Cortex of kidney (tissue), 1 donor: Measurements from ENCODE around the gene MYL7.
"Not testable (repeated sequence)": the region's sequence is repeated elsewhere in the genome, so short reads cannot be mapped to it uniquely, and the experiment has no call there.

ENCODE experiments used
- DNase-seq: peaks from one replicate; lab custom pipeline; 2025; lab: John Stamatoyannopoulos, UW

The MYL7 gene

GRCh38 chr7:44171901-44172300 lies 30.8 kb upstream of the MYL7 start:
- not testable (repeated sequence) for DNase-seq

GRCh38 chr7:44167920-44168319 lies 26.8 kb upstream of the MYL7 start:
- DNase-seq, result no peak

DNA sequence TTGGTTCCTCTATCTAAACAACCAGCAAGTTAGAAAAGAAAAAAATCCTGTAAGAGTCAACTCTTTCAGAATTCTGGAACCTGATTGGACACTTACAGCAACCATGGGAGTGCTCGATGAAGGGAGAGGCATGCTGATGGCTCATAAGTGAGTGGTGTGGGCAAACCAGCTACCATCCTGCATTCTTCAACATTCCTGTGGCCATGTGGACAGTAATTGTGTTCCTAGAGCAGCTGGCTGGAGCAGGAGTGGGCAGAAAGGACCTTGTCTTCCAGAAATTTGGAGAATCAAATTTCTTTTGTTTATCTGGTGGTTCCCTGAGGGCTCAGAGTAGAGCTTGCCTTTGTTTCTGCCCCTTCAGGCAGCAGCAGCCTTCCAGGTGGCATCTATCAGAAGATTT lies 22.5 kb upstream of the MYL7 start:
- DNase-seq, result no peak

GRCh38 chr7:44162785-44163395 lies 21.8 kb upstream of the MYL7 start:
- DNase-seq, result no peak

DNA sequence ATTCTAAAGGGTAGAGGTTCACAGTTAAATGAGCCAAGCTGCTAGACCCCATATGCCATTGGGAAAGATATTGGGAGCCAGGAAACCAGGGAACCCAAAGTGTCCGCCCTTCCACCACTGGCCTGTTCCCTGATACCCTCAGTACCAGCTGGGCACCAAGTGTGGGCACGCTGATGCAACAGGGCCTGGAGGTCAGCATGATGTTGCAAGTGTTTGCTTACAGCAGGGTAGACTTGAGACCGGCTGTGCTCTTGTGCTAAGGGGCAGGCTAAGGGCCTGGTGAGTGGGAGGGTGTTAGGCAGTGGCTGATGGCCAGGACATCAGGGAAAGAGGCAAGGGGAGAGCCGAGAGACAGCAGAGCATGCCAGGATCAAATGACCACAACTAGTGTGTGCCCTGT lies 21.0 kb upstream of the MYL7 start:
- no peak for DNase-seq

DNA sequence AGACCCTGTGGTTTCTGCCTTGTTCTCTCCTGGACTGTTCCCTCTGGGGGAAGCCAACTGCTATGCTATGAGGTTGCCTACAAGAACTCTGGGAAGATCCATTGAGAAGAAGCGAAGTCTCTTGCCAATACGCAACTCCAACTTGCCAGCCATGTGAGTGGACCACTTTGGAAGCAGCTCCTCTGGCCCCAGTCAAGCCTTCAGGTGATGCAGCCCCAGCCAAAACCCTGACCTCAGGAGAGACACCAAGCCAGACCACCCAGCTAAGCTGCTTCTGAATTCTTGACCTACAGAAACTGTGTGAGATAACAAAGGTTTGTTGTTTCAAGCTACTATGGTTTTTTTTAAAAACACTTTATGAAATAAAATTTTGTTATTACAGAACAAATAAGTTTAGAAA lies 20.2 kb upstream of the MYL7 start:
- DNase-seq, result no peak

DNA sequence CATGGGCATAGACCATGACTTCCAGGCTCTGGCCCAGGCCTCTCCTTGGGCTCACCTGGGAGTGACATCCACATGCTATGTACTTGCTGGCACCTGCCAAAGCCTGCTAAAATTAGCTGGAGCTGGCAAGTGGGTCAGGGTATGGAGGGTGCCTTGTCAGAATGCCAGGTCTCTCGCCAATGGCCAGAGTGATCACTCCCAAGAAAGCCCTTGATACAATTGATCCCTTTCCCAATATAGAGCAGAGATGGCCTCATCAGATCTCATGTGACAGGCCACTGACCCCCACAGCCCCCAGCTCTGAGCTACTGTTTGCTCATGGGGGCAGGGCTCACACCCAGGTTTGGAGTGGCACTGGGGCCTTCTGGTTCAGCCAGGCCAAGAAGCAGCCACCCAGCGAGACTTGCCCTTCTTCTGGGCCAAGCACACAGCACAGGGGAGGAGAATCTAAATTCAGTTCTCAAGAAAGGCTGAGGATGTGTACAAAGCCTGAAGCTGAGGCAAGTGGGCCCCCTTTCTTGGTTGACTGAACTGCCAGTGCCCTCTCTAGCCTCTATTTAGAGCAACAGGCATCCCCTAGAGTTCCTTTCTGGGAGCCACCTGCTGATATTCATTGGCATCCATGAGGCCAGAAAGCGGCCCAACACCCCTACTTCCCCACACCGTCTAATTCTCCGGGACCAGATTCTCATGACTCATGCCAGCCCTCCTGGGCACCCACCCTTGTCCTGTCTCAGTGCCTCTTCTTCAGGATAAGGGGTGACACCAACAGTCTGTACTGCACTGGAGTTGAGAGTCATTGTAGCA lies 18.9 kb upstream of the MYL7 start:
- DNase-seq, result no peak

- DNase-seq, result no peak
Measured at GRCh38 chr7:44158873-44159631, 17.9 kb upstream of the MYL7 start.

DNA sequence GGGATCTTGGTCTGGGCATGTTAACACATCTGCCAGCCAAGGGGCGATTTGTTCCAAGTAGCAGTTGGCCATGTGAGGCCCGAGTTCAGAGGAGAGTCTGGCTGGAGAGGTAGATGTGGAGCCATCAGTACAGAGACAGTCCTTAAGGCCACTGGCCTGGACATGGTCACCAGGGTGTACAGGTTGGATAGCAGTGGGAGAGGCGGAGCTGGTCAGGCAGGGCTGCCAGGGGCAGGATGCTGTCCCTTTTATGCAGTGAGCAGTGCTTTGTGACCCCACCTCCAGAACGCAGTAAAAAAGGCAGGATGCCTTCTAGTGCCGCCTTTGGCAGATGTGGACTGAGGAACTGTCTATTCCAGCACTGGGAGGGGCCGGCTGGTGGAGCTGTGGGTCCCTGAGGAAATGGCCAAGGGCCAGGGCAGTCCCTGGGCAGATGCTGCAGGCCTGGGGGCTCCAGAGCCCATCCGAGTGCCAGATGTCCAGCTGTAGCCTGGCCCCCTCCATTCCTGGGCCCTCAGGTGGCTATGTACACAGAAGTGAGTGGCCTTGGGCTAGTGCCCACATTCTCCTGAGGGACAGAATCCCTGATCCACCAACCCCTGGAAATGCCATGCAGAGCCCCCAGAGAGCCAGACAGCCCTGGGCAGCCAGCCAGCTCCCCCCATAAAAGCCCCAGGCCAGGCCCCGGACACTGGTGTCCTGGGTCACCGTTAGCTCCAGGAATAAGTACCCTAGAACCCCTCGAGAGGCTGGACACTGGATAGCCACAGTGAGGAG lies 17.2 kb upstream of the MYL7 start:
- no peak for DNase-seq

DNA sequence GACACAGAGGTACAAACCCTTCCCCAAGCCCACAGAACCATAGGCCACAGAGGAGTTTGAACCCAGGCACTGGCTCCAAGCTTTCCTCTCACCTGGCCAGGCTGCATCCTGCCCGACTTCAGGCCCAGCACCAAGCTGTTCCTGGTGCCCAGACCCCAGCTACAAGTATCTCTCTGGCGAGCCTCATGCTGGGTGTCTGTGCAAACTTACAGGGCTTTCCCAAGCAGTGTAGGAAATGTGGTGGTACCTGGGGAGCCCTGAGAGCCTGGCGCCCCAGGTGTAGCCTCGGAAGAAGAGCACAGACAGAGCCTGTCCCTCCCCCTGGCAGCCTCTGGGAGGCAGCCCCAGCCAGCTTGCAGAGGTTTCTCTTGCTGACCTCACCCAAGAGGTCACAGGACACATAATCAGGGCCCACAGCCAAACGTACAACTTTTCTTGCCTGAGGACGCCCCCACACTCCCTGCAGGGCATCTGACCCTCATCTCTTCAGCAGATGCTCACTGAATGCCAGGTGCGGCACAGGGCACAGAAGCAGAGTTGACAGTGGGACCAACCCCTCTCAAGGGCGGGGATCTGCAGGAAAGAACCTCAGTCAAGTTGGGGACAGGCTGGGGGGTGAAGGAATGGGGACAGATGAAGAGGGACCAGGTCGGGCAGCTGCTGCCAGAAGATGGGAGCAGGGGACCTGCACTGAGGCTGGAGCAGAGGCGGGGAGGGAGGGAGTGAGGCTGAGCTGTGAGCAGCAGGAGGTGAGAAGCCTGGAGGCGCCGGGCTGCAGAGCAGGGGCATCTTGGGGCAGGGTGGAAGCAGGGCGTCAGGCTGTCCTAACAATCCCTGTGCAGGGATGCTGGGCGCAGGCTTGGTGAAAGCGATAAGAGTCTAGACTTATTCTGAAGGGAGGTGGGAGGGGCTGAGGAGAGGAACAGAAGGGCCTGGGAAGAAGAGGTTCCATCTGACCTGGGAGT lies 16.3 kb upstream of the MYL7 start:
- DNase-seq, result no peak

- no peak for DNase-seq
Measured at GRCh38 chr7:44156453-44157010, 15.4 kb upstream of the MYL7 start.

GRCh38 chr7:44155191-44156185 lies 14.4 kb upstream of the MYL7 start:
- DNase-seq, result no peak

DNA sequence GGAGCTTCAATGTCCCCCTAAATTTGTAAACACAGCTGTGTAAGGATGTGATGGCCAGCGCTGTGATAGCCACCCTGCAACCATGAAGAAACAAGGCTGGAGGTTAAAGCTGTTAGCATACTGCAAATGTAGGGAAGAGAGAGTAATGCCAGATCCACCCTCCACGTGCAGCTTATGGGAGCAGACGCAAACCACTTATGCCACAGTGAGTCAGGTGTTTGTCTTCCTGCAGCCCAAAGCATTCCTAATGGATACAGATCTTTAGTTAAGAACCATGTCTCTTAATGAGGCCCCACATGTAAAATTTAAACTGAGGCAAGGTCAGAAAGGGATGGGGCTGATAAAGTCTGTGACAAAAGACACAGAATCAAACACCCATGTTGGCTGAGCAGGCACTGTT lies 13.6 kb upstream of the MYL7 start:
- no peak for DNase-seq

DNA sequence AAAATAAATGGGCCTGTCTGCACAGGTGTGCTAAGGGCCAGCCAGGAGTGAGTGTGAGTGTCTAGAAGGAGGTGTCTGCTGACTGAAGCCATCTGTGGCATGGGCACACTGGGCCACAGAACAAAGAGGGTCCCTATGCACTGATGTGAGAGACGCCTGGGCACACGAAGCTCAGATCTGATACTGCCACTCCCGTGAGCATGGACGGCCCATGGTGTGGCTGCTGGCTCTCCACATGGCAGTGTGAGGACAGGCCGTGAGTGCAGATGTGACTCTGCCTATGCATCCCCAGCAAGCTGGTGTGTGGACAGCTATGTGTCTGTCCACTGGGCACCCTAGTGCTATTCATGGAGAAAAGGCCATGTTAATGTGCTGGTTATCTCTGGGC lies 12.8 kb upstream of the MYL7 start:
- DNase-seq, result no peak

DNA sequence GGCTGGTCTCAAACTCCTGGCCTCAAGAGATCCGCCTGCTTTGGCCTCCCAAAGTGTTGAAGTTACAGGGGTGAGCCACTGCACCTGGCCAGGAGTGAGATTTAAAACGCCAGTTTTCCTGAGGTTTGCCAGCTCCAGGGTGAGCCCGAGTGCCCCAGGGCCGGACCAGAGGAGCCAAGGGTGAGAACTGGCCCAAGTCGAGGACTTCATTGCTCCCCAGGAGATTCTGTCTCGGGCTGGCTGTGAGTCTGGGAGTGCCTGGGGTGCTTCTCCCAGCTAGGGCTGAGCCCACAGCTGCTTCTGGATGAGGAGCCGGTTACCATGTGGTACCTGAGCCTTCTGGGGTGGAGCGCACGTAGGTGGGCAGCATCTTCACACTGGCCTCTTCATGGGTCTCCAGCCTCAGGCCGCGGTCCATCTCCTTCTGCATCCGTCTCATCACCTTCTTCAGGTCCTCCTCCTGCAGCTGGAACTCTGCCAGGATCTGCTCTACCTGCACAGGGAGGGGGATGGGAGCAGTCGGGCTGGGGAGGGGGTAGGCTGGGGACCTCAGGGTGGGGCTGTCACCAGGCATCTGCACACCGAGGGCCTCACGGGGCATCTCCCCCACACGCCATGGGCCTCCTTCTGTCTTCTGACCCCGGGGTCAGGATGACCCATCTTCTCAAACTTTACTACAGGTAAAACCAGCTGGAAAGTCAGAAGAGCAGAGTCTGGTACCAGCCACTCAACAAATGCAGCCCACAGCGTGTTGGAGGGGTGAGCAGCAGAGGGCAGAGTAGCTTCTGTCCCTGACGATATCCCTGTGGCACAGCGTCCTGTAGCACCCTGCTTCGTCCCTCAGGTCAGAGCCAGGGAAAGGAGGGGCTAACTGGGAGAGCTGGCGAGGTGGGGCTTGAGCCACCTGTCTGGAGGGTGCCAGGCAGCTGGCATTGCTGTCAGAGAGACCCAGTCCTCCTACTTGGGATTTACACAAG lies 12.1 kb upstream of the MYL7 start:
- no peak for DNase-seq

DNA sequence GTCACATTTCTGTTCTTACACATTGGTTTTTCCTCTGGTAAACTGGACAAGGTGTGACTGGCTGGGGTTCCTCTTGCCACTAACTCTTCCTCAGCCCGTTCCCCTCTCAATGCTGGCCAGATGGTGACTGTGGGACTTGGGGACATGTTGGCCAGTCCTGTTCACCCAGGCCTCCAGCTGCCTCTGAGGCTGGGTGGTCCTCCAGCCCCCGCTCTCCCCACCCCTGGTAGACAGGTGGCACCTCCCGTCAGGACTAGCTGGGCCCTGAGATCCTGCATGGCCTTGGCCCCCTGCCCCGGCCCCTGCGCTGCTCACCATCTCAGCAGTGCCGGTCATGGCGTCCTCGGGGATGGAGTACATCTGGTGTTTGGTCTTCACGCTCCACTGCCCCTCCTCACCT lies 10.8 kb upstream of the MYL7 start:
- no peak for DNase-seq

- no peak for DNase-seq
Measured at GRCh38 chr7:44150966-44151941, 10.1 kb upstream of the MYL7 start.
